Mucosa of gallbladder (tissue), 1 donor: Measurements from ENCODE around the gene UNKL. TPM values are rescaled to one million over a fixed set of nuclear protein-coding genes. Genes with fewer than 3 reads are reported as not detected.
A peak's percentile ranks its signal among the peaks of the same experiment; 100 is the strongest.

Experiments used
- DNase-seq: peaks from one replicate; pipeline ENCODE4 v3.0.0-alpha.2; 2020; ENCODE audit warnings: low spot score
- total RNA-seq: library from RNA; stranded (reverse); gene quantifications from one replicate; pipeline ENCODE4 v1.2.1, GENCODE V29; 2021
- donor health status: DM: no; HTN: no; CAD: no.

UNKL gene
- 32.6 TPM for total RNA-seq

GRCh38 chr16:1414532-1415260, at the start of gene UNKL:
Gene UNKL (minus strand): TSS chr16:1414704. CDS start chr16:1414691, 13 bp downstream.
- peak; percentile 74 for DNase-seq

DNA sequence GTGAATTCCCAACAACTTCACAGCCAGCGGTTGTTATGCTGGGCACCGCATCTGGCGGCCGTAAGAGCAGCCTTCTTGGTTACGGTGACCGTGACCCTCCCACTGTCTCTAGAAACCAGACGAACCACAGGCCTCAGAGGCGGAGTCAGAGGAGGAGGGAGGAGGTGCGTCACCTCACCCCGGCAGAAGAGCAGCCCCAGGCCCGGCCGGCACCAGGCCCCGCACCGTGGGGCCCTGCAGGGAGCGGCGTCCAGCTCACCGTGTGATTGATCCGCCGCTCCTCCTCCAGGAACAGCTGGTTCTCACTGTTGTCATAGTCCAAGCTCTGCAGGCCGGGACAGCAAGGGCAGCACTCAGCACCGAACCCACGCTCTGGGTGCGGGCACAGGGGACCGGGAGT, 46.6 kb upstream of the UNKL start:
- no peak for DNase-seq

DNA sequence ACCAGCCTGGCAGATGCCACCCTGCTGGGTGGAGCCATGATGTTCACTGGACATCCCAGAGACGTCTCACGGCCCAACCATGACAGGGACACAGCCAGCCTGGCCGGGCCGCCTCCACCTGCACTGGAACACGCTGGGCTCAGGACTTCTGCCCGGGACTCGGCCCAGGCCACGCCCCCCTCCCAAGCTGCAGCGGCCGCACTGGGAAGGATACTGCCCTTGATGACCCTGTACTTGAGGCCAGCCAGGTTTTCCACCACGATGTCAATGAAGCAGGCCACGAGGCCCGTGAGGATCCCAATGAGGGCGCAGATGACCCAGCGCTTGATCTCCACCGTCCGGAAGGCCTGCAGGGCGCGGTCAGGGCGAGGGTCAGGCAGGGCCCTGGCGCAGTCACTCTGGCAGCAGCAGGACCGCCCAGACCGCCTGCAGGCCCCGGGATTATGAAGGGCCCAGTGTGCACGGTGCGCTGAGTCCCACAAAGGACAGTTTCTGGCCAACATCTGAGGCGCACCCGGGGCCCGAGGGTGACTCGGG, 46.2 kb upstream of the UNKL start:
- DNase-seq = no peak

DNA sequence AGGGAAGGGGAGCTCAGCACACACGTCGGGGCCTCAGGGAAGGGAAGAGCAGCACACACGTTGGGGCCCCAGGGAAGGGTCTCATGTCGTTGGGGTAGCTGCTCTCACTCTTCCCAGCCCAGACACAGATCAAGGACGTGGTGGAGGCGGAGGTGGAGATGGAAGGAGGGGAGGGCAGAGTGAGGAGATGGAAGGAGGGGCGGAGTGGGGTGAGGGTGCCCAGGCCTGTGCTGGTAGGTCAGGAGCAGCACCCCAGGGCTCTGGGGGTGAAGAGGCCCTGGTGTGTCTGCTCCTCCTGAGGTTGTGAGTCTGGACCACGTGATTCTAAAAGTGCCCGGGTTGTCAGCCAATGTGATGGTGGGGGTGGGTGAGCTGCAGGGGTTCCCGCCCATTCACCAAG, 45.5 kb upstream of the UNKL start:
- DNase-seq = no peak

DNA sequence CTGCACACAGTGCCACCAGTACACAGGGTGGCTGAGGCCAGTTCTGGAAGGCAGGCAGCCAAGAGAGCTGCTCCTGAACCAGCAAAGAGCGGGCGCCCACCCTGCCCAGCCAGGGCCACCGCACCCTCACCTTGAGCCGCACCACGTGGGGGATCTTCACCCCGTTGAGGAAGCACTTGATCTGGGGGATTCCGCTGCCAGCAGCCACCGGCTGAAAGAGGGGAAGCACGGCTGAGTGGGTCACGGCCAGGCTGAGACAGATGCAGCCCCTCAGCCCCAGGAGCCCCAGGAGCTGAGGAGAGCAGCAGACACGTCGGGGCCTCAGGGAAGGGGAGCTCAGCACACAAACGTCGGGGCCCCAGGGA, 44.5 kb upstream of the UNKL start:
- DNase-seq = no peak

DNA sequence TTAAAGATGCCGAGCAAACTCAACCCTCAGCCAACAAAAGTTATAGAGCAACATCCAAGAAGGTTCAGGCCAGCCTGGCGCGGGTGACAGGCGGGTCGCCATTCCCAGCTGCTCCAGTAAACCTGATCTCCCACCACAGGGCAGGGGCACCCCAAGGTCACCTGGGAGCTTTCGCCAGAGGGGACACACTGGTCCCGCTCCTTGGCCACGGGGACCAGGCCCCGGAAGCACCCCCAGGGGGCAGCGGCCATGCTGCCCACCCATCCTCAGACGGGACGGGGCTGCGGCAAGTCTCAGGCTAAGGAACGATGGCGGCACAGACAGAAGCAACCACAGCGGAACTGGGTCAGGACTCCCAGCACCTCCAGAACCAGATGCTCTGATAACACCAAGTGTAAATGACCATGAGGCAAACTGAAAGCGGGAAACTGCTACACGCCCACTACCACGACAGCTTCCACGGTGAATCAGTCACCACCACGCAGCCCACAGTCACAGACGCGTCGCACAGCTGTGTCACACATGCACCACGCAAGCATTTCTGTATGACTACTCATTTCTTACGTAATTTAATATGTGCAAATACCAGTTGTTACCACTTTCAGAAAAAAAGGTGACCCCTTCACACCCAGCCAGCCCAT, 44.0 kb upstream of the UNKL start:
- no peak for DNase-seq

DNA sequence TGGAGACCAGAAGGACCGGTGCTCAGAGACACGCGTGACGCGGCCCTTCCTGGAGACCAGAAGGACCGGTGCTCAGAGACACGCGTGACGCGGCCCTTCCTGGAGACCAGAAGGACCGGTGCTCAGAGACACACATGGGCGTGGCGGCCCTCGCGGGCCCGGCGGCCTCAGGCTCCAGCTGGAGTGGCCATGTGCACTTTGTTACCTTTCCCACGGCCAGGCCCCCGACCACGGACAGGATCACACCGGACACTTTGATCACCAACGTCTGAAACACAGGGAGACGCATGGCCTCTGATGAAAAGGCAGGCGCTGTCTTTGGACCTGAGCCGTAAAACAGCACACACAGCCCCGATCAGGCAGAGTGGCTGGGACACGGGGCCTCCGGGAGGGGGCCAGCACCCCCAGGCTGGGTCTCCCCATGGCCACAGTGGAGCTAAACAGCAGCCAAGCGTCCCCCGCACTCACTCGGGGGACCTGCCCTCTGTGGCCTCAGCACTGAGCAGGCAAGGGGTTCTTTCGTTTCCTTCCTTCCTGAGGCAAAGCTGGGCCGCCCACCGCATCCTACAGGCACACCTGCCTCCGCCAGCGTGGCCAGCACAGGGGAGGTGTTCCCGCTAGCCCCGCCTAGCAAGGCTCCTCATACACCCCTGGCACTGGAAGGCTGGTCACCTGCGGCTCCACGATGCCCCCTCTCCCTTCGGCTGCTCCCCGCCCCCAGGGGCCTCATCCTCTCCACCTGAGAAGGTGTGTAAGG, 43.2 kb upstream of the UNKL start:
- DNase-seq = no peak

DNA sequence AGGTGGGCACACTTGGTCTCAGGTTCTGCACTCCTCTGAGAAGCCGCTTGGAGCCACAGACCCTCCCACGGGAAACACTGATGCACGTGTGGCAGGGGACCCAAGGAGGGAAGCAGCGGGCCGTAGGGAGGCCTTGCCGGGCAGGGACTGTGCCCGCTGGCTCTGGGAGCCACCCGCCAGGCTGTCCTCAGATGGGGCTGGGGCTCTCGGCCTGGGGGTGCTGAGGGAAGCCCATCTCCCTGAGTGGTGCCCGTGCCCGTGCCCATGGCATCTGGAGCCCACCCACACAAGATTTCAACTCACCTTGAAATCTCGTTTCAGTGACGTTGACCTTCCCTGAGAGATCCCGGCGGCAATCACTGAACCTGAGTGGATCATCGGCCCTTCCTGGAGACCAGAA, 42.4 kb upstream of the UNKL start:
- no peak for DNase-seq

GRCh38 chr16:1455190-1456171, 41.0 kb upstream of the UNKL start:
- DNase-seq = no peak

DNA sequence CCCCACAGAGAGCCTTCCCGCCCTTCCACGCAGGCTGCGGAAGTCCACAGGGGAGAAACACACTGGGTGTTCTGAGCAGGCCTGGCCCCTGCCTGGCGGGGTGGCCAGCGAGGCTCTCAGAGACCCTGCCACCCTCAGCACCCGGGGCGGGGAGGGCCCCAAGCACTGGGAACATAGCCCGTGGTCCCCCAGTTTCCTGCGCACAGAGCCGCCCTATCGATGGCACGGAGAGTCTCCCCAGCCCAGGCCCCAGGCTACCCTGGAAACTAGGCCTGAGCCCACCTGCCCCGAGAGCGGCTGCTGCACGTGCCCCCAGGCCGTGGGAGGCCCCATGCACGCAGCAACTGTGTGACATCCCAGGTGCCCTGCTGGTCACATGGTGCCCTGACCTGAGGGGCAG, 40.1 kb upstream of the UNKL start:
- no peak for DNase-seq

- no peak for DNase-seq
Observed at GRCh38 chr16:1453316-1453715, 38.8 kb upstream of the UNKL start.

- DNase-seq = no peak
Observed at GRCh38 chr16:1452530-1452929, 38.0 kb upstream of the UNKL start.

DNA sequence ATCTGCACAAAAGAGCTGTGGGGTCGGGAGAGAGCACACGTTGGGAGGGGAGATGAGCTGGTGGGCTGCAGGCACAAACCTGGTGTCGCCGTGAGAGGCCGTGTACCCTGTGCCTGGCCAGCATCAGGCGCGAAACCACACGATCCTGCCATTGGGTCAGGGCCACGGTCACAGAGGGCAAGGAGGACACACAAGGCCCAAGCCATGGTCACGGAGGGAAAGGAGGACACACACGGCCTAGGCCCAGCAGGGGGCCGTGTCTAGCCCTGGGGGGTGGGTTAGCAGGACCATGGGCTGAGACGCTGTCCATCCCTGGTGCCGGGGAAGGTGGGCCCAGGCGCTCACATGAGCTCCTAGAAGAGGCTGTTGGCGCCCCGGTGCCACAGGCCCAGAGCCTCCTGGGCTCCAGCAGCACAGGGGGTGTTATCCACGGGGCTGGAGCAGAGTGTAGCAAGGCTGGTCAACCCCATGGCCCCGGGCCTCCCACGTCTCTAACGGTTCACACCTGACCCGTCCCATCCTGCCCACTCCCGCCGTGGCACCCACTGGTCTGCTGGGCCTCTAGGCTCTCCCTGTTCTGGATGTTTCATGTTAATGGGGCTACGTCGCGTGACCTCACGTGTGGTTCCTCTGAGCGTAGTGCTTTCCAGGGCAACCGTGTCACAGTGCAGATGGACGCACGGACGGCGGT, 37.3 kb upstream of the UNKL start:
- DNase-seq = no peak

DNA sequence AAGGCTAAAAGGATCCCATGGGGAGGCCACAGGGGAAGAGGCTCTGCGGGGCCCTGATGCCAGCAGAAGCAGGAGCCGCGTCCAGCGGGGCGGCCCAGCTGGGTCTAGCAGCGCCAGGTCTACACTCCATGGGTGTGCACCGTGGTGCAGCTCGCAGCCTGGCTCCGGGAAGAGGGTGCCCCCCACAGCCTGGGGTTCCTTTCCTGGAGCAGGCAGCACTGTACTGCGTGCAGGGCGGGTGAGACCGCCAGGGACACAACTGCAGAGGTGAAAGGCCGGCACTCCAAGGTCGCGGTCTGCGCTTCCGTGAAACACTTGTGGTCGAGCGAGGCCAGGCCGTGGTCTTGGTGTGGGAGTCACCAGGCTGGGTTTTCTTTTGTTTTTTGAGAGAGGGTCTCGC, 36.3 kb upstream of the UNKL start:
- no peak for DNase-seq

- DNase-seq = no peak
Observed at GRCh38 chr16:1450218-1450617, 35.7 kb upstream of the UNKL start.

GRCh38 chr16:1449201-1449788, 34.8 kb upstream of the UNKL start:
- DNase-seq = no peak

DNA sequence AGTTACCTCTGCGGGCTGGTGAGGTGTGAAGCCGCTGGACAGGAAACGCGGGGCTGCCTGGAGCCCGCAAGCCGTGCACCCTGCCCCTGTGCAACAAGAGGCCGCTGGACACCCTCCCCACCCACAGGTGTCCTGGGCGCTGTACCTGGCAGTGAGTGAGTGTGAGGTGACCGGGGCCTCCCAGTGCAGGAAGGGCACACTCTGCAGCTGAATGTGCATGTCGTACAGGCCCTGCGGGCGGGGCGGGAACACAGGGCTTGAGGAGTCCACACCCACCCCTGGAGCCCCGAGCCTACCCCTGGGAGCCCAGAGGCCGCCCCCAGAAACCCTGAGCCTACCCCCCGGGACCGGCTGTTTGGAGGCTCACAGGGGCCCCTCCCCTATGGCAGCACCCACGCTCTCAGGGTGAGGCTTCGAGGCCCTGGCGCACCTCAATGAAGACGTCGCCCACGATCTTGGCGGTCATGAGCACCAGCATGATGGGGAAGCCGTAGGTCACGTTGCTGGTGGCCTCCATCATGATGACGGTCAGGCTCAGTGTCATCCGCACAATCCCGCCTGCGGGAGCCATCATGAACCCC, 34.1 kb upstream of the UNKL start:
- DNase-seq = no peak

DNA sequence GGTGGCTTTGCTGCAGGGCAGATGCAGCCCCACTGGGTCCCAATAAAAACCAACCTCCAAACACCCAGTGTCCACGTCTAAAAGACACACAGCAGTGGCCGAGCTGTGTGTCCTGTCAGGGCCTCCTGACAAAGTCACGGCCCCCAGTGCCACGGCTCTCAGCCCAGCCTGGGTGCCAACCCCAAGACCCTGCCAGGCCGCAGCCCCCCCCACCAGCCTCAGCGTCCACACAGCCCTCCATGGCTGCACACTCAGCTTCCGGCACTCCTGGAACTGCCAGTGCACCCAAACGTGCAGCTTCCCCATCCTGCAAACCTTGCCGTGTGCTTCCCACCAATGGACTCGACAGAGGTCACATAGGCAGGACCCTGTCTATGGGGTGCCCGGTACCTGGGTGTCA, 33.5 kb upstream of the UNKL start:
- no peak for DNase-seq

GRCh38 chr16:1446296-1447080, 32.0 kb upstream of the UNKL start:
- no peak for DNase-seq
